Activated CD4-positive, alpha-beta T cell treated with anti-CD3 and anti-CD28 coated beads for 24 hours (primary cell): ENCODE results near the gene AP3S1.
"Not testable (repeated sequence)": the region's sequence is repeated elsewhere in the genome, so short reads cannot be mapped to it uniquely, and the experiment has no call there.

Source experiments
- DNase-seq, 2 donors: peaks; one replicate each; pipeline ENCODE4 v3.0.0-alpha.2; 2020; ENCODE audit warnings: low read depth in 2 of 2

The AP3S1 gene

GRCh38 chr5:115872447-115872846, 30.7 kb downstream of the AP3S1 start:
- no peak for DNase-seq

DNA sequence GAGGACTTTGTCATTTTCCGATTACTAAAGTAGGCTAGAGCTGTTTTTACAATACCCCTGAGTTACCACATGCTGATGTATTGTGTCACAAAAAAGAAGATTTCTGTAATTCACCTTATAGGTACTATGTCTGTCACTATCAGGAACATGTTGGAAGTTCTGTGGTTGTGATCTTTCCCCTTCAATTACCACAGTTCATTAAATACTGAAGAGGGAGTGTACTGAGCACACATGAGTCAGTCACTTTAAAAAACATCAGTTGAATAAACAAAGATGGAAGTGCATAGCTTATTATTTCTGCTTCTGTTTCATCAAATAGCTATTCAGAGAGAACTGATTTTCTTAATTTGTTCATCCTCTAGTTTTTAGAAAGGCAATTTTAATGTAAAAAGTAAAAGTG, 31.7 kb downstream of the AP3S1 start:
- no peak for DNase-seq

DNA sequence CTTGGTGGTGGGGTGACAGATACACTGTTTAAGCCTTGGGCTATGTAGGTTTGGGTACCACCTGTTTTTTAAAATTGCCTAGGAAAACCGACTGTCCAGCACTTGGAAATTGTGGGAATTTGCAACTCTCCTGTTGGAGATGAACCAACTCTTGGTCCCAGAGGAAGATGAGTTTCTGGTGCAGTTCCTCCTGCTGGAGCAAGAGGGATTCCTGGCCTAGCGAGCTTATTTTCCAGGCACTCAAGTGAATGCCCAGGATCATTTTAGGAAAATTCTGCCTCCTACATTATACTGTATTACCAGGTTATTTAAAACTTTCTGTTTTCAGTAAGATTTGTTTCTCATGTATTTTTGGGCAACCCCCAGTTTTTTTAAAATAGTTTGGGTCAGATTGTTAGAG, 33.7 kb downstream of the AP3S1 start:
- no peak for DNase-seq

DNA sequence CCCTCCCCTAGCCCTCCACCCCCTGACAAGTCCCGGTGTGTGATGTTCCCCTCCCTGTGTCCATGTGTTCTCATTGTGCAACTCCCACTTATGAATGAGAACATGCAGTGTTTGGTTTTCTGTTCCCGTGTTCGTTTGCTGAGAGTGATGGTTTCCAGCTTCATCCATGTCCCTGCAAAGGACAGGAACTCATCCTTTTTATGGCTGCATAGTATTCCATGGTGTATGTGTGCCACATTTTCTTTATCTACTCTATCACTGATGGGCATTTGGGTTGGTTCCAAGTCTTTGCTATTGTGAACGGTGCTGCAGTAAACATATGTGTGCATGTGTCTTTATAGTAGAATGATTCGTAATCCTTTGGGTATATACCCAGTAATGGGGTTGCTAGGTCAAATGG, 35.6 kb downstream of the AP3S1 start:
- not testable (repeated sequence) for DNase-seq

DNA sequence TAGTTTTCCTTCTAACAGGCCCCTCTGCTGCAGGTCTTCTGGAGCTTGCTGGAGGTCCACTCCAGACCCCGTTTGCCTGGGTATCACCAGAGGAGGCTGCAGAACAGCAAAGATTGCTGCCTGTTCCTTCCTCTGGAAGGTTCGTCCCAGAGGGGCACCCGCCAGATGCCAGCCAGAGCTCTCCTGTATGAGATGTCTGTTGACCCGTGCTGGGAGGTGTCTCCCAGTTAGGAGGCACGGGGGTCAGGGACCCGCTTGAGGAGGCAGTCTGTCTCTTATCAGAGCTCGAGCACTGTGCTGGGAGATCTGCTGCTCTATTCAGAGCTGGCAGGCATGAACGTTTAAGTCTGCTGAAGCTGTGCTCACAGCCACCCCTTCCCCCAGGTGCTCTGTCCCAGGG, 40.7 kb downstream of the AP3S1 start:
- DNase-seq: not testable (repeated sequence)

GRCh38 chr5:115884704-115885103, 43.0 kb downstream of the AP3S1 start:
- DNase-seq: no peak

DNA sequence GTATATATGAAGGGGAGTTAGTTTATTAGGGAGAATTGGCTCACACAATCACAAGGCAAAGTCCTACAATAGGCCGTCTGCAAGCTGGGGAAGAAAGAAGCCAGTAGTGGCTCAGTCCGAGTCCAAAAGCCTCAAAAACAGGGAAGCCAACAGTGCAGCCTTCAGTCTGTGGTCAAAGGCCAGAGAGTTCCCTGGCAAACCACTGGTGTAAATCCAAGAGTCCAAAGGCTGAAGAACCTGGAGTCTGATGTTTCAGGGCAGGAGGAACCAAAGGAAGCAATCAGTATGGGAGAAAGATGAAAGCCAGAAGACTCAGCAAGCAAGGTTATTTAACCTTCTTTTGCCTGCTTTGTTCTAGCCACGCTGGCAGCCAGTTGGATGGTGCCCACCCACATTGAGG, 43.5 kb downstream of the AP3S1 start:
- not testable (repeated sequence) for DNase-seq

DNA sequence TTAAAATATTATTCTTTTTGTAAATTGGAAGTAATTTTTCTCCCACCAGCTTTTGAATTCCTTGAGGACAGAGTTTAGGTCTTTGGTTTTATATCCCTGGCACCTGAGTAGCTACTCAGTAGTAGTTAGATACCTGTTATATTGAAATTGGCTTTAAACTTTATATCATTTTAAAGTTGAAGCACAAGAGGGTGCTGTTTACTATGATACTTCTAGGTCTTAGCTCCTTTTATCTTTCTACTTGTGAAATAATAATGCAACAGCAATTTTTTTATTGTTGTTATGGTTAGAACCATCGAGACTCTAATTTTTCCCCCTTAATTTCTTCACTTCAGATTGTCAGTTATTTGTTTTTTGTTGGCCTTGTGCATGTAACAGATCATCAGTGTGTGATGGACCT, 46.3 kb downstream of the AP3S1 start:
- DNase-seq: no peak

DNA sequence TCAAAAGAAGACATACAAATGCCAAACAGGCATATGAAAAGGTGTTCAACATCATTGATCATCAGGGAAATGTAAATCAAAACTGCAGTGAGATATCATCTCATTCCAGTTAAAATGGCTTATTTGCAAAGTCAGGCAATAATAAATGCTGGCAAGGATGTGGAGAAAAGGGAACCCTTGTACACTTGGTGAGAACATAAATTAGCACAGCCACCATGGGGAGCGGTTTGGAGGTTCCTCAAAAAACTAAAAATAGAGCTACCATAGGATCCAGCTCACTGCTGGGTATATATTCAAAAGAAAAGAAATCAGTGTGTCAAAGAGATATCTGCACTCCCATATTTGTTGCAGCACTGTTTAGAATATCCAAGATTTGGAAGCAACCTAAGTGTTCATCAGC, 50.3 kb downstream of the AP3S1 start:
- DNase-seq: no peak

DNA sequence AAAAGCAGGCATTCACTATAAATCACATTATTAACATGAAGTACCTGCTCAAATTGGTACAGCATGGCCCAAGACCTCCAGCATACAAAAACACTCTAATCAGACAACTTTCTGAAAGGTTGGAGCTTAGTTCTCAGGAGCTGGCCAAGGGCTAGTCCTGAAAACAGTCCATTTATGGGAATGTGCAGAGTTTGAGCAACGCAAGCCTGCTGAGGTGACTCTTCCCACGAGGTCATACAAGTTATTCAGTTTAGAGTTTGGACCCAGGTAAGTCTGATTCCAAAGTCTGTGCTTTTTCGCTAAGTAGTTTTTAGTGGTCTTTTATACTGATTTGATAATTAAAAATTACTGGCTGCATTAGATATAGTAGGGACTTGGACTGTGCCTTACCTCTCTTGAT, 52.6 kb downstream of the AP3S1 start:
- DNase-seq: no peak

DNA sequence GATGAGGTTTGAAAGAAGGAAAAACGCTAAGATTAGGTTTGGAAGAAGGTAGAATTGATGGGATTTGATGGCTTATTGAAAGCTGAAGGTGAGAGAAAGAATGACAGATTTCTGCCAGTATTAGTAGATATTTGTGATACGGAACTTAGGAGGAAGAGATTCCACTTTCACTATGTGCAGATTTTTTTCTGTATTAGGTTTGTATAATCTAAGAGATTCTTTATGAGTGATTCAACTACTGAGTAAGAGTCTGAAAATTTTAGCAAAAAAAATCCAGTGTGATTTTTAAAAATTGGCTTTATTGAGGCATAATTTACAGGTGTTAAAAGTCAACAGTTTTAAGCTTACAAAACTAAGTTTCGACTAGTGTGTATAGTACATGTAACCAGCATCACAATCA, 54.1 kb downstream of the AP3S1 start:
- no peak for DNase-seq

GRCh38 chr5:115898656-115899055, 56.9 kb downstream of the AP3S1 start:
- DNase-seq: no peak

- no peak for DNase-seq
Measured at GRCh38 chr5:115907177-115907576, 65.4 kb downstream of the AP3S1 start.

- DNase-seq: not testable (repeated sequence)
Measured at GRCh38 chr5:115913623-115914400, 72.1 kb downstream of the AP3S1 start.

- no peak for DNase-seq
Measured at GRCh38 chr5:115920171-115920725, 78.5 kb downstream of the AP3S1 start.

DNA sequence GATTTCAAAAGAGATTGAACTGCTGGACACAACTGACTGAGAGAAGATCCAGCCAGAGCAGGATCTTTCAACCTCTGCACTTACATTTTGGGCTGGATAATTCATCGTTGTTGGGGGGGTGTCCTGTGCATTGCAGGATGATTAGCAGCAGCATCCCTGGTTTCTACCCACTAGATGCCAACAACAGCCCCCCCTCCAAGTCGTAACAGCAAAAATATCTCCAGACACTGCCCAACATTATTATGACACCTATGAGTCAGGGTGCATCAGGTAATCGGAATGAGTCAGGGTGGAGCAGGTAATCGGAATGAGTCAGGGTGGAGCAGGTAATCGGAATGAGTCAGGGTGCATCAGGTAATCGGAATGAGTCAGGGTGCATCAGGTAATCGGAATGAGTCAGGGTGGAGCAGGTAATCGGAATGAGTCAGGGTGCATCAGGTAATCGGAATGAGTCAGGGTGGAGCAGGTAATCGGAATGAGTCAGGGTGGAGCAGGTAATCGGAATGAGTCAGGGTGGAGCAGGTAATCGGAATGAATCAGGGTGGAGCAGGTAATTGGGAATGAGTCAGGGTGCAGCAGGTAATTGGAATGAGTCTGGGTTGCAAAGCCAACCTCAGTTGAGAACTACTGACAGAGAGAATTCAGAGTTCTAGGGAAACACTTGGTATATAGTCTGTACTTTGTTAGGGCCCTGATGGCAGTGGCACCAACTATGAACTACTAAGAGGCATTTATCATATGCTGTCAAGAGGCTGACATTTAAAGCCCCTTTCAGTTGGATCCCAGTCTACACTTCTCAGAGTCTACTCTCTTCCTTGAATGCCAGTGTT, 87.1 kb downstream of the AP3S1 start:
- DNase-seq: not testable (repeated sequence)

DNA sequence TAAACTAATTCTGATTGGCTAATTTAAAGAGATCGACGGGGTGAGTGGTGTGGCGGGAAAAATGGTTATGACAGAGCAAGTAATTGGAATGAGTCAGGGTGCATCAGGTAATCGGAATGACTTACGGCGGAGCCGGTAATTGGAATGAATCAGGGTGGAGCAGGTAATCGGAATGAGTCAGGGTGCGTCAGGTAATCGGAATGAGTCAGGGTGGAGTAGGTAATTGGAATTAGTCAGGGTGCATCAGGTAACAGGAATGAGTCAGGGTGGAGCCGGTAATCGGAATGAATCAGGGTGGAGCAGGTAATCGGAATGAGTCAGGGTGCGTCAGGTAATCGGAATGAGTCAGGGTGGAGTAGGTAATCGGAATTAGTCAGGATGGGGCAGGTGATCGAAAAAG, 88.4 kb downstream of the AP3S1 start:
- DNase-seq: not testable (repeated sequence)

DNA sequence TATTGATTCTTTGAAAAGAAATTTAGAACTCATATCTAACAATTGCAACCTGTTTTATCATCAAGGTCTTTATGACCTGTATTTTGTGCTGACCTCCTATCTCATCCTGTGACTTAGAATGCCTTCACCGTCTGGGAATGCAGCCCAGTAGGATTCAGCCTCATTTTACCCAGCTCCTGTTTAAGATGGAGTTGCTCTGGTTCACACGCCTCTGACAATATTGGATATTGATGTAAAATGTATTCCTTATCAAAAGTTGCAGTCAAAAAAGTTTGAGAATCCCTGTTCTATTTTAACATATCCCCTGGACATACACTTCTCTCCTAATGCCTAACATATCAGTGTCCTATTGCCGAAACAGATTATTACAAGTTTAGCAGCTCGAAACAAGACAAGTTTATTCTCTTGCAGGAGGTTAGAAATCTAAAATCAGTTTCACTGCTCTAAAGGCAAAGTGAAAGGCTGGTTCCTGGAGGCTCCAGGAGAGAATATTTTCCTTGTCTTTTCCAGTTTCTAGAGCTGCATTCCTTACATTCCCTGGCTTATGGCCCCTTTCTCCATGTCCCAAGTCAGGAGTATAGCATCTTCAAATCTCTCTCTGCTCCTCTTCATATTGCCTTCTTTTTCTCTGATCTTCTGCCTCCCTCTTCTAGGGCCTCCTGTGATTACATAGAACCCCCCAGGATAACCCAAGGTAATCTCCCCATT, 89.0 kb downstream of the AP3S1 start:
- no peak for DNase-seq

DNA sequence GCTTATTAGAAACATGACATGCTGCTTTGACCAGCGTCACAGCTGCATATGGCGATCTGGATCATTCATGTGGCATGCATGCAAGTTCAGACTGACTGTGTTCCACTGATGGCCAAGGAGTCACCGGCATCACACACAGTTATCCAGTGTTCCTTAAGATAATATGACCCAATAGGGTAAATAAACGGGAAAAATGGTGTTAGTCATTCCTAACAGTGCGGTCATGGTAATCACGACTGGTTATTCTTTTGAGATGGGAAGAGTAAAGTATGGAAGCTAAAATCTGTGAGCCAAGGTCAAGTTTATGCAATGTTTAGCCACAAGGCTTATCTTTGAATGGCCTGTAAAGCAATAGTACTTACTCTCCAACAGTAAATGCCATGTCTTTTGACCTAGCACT, 91.3 kb downstream of the AP3S1 start:
- no peak for DNase-seq

DNA sequence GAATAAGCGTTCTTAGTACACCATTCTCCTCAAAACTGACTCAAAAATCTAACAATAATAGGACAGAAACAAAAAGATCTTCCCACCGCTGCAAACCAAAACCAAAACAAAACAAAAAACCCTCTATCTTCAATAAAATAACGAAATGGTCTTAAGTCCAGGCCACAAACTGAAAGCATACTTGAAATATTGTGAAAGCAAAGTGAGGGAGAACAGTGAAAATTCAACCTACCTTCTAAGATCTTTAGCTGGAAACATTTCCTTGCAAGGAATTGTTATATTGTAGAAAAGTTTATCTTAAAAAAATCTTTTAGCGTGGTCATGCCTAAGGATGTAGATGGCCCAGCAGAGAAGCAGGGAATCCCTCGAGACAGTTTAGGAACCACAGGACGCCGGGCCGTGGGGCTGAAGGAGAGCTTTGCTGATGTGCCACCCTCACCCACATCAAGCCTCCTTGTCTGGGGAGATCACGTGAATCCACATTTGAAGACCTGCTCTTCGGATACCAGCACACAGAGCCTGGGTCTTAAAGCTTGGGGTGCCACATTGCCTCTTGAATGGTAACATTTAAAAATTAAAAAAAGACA, 92.7 kb downstream of the AP3S1 start:
- DNase-seq: no peak

GRCh38 chr5:115936031-115936430, 94.3 kb downstream of the AP3S1 start:
- no peak for DNase-seq

GRCh38 chr5:115939059-115939458, 97.3 kb downstream of the AP3S1 start:
- no peak for DNase-seq
